COR-L47 (cell line): ENCODE results near the gene PALLD.

ENCODE experiments used
- DNase-seq: peaks from one replicate; lab custom pipeline; 2025; lab: John Stamatoyannopoulos, UW

PALLD gene

DNA sequence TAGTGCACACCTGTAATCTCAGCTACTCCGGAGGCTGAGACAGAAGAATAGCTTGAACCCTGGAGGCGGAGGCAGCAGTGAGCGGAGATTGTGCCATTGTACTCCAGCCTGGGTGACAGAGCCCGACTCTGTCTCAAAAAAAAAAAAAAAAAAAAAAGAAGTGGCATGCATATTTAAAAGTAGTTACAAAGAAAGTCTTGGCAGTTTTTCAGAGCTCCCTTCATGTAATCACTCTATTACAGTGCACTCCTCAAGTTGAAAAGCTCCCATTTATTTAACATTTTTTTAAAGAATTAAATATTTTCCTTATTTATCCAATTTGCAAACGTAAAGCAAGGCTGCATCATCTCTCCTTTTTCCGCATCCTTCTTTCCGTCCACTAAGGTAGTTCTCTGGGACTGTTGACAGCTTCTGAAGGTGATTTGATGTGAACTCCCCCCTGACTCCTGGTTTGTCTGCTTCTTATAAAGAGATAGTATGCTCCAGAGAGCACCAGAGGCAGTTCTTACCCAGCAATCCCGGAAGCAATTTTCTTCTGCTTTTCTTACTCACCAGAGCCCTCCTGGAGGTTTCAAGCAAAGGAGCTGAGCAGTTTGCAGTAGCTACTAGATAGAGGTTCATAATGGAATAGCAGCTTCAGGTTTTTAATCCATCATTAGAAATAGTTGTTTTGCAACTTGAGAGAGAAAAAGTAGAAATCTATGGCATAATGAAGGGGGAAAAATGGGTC is 151.0 kb downstream of the PALLD start:
- DNase-seq: no peak

- DNase-seq: no peak
Measured at GRCh38 chr4:168648494-168648893, 151.6 kb downstream of the PALLD start.

DNA sequence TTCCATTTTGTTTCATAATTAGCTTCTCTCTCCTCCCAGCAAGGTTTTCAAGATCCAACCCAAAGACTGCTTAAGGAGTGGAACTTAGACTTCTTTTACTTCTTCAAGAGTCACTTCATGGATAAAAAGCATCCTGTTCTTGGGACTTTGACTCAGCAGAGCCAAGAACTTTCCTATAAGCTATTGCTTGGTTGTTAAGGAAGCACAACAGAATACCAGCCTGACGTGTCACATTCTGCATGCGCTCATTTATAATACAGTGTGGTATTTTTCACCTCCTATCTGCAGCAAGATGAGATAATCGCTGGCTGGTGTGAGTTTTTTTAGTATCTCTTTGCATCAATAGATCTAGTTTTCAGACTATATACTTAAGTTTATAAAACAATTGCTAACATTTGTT is 152.1 kb downstream of the PALLD start:
- no peak for DNase-seq

DNA sequence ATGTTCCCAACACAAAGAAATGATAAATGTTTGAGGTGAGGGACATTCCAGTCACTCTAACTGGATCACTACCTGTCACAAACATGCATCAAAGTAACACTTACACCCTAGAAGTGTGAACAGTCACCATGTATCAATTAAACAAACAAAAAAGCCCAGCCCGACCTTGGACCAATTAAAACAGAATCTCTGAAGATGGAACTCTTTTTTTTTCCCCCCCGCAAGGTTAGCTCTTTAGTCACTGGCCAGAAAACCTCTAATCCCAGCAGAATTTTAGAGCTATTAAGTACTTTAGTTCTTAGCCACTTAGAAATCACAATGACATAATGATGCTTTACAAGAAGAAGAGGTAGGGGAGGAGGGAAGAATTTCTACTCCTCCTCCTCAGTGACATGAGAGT is 154.5 kb downstream of the PALLD start:
- no peak for DNase-seq

GRCh38 chr4:168651864-168652263 is 155.0 kb downstream of the PALLD start:
- DNase-seq: no peak

DNA sequence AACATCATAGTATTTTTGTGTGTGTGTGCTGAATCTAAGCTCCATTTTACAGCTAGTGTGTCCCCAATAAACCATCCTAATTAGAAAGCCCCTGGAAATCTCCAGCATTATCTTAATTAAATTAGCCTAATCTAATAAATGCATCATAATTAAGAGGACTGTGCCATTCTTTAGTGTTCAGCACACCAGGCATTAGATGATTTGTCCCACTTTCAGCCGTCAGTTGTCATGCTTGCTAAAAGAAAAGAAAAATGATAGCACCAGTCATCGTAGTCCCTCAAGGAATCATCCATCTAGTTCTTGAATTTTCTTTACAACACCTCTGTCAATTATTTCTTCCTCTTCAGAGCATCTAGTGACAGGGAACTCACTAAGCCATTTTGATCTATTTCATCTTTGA is 155.9 kb downstream of the PALLD start:
- no peak for DNase-seq

DNA sequence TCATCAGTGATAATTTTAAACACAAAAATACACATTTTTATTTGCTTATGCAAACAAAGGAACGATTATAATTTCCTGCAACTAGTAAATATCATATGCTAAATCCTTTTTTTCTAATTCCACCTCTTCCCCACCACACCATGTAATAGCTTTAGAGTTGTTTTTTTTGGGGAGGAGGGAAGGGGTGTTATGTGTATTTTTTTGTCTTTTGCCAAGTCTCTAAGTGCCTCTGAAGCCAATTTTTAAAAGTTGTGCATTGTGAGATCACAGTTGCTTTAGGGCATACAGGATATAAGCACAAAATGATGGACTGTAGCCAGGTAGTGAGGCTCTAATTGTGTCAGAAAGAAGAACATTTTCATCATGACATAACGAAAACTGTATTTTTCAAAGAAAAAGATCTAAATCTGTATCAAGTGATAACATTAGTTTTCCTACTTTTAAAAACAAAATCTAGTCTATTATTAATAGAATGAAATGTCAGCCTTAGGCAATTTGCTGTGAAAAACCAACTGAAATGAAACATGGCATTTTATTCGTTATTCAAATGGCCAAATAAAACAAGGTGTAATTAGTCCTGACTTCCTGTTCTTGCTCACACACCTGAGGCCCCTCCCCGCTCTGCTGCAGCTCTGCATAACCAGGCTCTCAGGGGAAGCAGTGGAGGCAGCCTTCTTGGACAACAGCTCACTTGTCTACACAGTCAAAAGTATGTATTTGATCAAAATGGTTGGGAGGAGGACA is 157.4 kb downstream of the PALLD start:
- peak; percentile 81 for DNase-seq

DNA sequence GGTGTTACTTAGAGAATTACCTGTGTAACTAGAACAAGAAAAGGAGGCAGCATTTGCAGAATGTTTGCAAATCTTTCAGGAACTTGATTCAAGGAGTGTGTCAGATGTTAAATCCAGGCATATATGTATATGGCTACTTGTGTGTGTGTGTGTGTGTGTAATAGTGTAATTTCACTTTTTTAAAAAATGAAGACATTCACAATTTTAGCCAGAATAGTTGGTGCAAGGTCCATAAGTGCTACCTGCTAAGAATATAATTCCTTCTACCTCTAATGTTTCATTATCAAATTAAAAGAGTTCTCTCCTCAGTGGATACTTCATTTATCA is 158.0 kb downstream of the PALLD start:
- DNase-seq: no peak

DNA sequence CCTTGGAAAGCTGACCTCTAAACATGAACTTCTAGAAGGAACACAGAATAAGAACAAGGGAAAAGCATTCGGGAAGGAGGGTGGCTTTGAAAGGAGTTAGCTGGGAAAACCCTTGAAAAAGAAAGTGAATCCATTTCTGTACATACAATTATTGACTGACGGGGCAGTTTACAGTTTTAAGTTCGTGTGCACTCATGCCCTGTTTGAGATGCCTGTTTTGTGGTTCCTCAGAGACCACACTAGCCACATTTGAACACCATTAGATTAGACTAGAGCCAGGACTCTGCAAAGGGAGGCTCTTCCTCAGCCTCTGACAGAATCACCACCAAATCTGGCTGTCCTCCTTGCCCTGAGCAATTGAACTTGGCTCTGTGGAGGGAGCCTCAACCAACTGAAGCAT is 158.3 kb downstream of the PALLD start:
- DNase-seq: no peak

DNA sequence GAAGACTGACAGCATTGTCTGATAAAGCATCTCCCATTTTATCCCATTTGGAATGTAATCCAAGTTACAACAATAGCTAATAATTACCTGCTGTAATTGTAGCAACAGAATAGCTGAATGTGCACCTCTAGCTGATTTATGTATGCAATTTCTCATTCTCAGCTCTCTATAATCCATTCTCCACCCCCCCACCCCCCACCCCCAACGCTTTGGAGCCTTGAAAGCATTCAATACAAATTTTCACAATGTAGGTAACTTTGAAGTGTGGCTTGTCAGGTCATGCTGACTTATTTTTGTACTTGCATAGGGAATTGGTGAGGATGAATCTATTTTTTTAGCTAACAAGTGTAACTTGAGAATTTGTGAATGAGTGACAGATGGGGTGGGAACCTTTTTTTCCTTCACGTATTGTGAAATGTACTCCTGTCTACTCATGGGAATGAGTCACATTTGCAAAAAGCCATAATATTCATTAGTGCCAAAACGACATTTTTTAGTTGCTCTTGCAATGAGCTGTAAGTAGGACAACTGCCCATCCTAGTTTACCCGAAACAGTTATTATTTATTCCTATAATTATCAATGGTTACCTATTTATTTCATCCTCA is 159.3 kb downstream of the PALLD start:
- peak; percentile 35 for DNase-seq

- no peak for DNase-seq
Measured at GRCh38 chr4:168656946-168657473, 160.2 kb downstream of the PALLD start.

- no peak for DNase-seq
Measured at GRCh38 chr4:168658751-168659150, 161.9 kb downstream of the PALLD start.

DNA sequence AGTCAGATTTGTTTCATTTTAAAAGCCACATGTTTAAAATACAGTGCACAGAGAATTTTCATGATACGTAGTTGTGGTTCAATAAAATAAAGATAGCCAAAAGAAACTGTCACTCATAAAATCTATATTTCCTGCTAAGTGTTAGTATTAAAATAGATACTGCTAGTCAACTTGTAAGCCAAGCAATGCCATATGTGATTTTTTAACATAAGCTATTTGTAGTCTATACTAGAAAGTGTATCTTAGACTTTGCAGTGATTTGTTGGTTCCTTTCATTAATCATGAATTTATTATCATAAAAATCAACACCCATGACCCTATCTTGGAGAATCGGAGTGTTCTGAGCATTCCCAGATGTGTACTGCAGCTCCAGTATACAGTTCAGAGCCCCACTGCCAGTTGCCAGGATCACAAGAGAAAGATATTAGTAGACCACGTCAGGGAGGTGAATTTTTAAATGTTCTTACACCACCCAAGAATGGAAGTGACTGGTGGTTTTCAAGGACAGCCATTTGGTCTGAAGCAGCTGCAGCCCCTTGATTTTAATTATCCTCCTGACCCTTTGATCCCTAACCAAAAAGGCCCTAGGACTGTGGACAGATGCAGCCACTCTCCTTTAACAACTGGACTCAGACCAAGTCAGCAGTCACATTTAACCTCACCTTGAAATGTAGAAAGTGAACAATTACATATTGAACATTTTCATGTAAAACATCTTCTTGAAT is 163.1 kb downstream of the PALLD start:
- DNase-seq: no peak

GRCh38 chr4:168662297-168662984 is 165.6 kb downstream of the PALLD start:
- no peak for DNase-seq

- no peak for DNase-seq
Measured at GRCh38 chr4:168664242-168664891, 167.5 kb downstream of the PALLD start.

DNA sequence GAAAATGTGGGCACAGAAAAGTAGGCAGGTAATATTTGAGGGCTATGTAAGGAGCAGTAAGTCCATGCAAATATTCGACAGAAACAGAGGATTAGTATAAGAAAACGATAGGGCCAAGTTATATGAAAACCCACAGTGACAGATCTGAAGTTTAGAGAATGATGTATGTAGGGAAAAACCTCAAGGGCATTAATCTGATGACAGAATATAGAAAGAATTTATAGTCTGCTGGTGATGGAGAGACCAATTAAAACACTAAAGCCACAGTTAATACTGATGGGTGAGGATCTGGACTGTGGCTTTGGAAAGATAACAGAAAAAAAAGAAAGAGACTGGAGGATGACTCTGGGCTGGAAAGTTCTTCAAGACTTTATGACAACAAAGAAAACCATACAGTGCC is 169.7 kb downstream of the PALLD start:
- no peak for DNase-seq

DNA sequence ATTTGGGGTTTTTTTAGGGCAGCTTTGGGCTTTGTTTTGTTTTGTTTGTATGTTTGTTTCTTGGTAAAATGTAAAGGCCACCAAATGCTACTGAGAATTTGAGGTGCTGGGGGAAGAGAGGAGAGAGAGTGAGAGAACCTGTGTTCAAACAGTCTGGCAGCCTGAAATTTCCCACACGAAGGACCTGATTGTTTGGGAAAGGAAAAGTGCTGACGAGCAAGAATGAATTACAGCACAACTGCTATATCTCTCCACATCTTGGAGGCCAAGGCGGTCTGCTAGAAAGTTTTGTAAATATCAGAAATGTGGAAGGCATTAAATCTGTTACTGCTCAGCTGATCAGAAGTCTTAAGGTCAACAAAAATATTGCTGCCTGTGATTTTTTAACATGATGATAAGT is 170.5 kb downstream of the PALLD start:
- no peak for DNase-seq

- no peak for DNase-seq
Measured at GRCh38 chr4:168667921-168668320, 171.1 kb downstream of the PALLD start.

DNA sequence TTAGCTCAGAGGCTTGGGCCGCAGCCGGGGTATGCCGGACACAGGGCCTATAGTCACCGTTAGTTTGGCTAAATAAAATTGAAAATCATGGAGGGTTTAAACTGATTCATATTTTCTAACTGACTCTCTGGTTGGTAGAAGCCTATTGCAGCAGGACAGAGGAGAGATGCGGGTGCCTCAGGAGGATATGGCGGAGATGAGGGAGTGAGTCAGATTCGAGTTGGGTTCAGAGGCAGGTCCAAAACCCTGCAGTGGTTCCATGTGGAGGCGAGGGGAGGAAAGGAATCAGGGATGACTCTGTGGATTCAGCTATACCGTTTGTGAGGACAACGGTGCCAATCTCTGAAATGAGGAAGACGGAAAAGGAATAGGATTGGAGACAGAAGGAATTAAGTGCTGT is 176.6 kb downstream of the PALLD start:
- no peak for DNase-seq

GRCh38 chr4:168674077-168674747 is 177.4 kb downstream of the PALLD start:
- DNase-seq: no peak

- no peak for DNase-seq
Measured at GRCh38 chr4:168674866-168675265, 178.0 kb downstream of the PALLD start.
